SK-N-SH (cell line): ENCODE data around the gene TCP11L2. TPM values are rescaled to one million over a fixed set of nuclear protein-coding genes. Genes with fewer than 3 reads are reported as not detected.

Experiments used
- CTCF ChIA-PET: fragments of 300-600, 350-600 bp; formaldehyde crosslinking; extraction: SDS; loops from one replicate; lab custom pipeline; 2021; lab: Yijun Ruan, JAX
- POLR2A ChIA-PET: fragments of 350-600 bp; sonication (Branson Sonifier 250); formaldehyde crosslinking; extraction: SDS; loops from one replicate; lab custom pipeline; 2020; ENCODE audit warnings: antibody characterized with exemption, inconsistent platforms; lab: Yijun Ruan, JAX
- DNase-seq: peaks from one replicate; pipeline ENCODE4 v3.0.0; 2012
- H2AFZ ChIP-seq: fragments of 200-600 bp; sonication (generic); 2 replicates; pipeline ENCODE4 v1.8.1; 2016; ENCODE audit warnings: antibody characterized with exemption, mild to moderate bottlenecking, low read depth
- H3F3A ChIP-seq: fragments of 200-600 bp; sonication (generic); replicated peaks from 2 replicates; pipeline ENCODE3; 2016; ENCODE audit warnings: antibody characterized with exemption, mild to moderate bottlenecking; ENCODE audit not compliant: insufficient read depth
- H3K27ac ChIP-seq, 2 experiments: fragments of 200-500 bp in 1 of 2; fragments of 200-600 bp in 1 of 2; sonication (Bioruptor generic) in 1 of 2; sonication (generic), shearing (Covaris generic) in 1 of 2; 2 replicates each; pipeline versions ENCODE4 v1.5.1 to v1.6.1; 2014 to 2016; ENCODE audit warnings: low read depth in 2 of 2, inconsistent platforms in 1 of 2, low read length in 1 of 2, mild to moderate bottlenecking in 1 of 2, mixed read lengths in 1 of 2
- H3K27me3 ChIP-seq: fragments of 200-600 bp; sonication (generic), shearing (Covaris generic); 2 replicates; pipeline ENCODE4 v1.6.1; 2016; ENCODE audit warnings: mixed run types; ENCODE audit not compliant: insufficient read depth
- H3K36me3 ChIP-seq, 2 experiments: fragments of 200-500 bp in 1 of 2; fragments of 200-600 bp in 1 of 2; sonication (Bioruptor generic) in 1 of 2; sonication (generic) in 1 of 2; replicated peaks in 1 of 2; 2 replicates each; pipeline versions ENCODE3 to v1.5.1; 2014 to 2016; ENCODE audit warnings: low read length in 1 of 2, mild to moderate bottlenecking in 1 of 2; ENCODE audit not compliant: insufficient read depth in 2 of 2, control insufficient read depth in 1 of 2
- H3K4me1 ChIP-seq, 2 experiments: fragments of 200-500 bp in 1 of 2; fragments of 200-600 bp in 1 of 2; sonication (Bioruptor generic) in 1 of 2; sonication (generic), shearing (Covaris generic) in 1 of 2; 2 replicates each; pipeline versions ENCODE4 v1.5.1 to v1.6.1; 2014 to 2016; ENCODE audit warnings: low read depth in 1 of 2, low read length in 1 of 2, mixed run types in 1 of 2; ENCODE audit not compliant: insufficient read depth in 2 of 2, control insufficient read depth in 1 of 2
- H3K4me2 ChIP-seq: fragments of 200-600 bp; sonication (generic), shearing (Covaris generic); 2 replicates; pipeline ENCODE4 v1.6.1; 2017; ENCODE audit warnings: mixed run types
- H3K4me3 ChIP-seq, 2 experiments: fragments of 200-500 bp in 1 of 2; fragments of 200-600 bp in 1 of 2; sonication (Bioruptor generic) in 1 of 2; sonication (generic), shearing (Covaris generic) in 1 of 2; 2 replicates each; pipeline versions ENCODE4 v1.5.1 to v1.8.1; 2014 to 2016; ENCODE audit warnings: low read depth in 2 of 2, inconsistent platforms in 1 of 2, low read length in 1 of 2, mild to moderate bottlenecking in 1 of 2, mixed read lengths in 1 of 2, moderate library complexity in 1 of 2
- H3K79me2 ChIP-seq: fragments of 200-600 bp; sonication (generic); 2 replicates; pipeline ENCODE4 v1.8.1; 2017; ENCODE audit warnings: mild to moderate bottlenecking; ENCODE audit not compliant: insufficient read depth
- H3K9ac ChIP-seq: fragments of 200-600 bp; sonication (generic); 2 replicates; pipeline ENCODE4 v1.6.1; 2017; ENCODE audit warnings: mixed run types
- H3K9me2 ChIP-seq: fragments of 200-600 bp; sonication (generic); 2 replicates; pipeline ENCODE4 v1.6.1; 2017; ENCODE audit warnings: mixed run types
- H3K9me3 ChIP-seq: fragments of 200-600 bp; sonication (generic); 2 replicates; pipeline ENCODE4 v1.6.1; 2017; ENCODE audit warnings: mixed run types, mild to moderate bottlenecking, moderate library complexity
- H4K20me1 ChIP-seq: fragments of 200-600 bp; sonication (generic); 2 replicates; pipeline ENCODE4 v1.6.1; 2017; ENCODE audit warnings: mild to moderate bottlenecking, mixed run types; ENCODE audit not compliant: insufficient read depth
- CHD2 ChIP-seq: fragments of 150-350 bp; IDR thresholded peaks from 2 replicates; pipeline ENCODE4 v1.6.1; 2018; ENCODE audit warnings: low read length; ENCODE audit not compliant: partially characterized antibody
- ELF1 ChIP-seq: IDR thresholded peaks from 2 replicates; pipeline ENCODE4 v1.4.0; 2012
- EP300 ChIP-seq, 2 experiments: IDR thresholded peaks; 2 replicates each; pipeline versions ENCODE4 v1.4.0 to v1.6.1; 2012; ENCODE audit warnings: borderline replicate concordance in 1 of 2, low read depth in 1 of 2, low read length in 1 of 2
- EZH2phosphoT487 ChIP-seq: fragments of 200-600 bp; sonication (generic); IDR thresholded peaks from 2 replicates; pipeline ENCODE4 v1.6.1; 2017; ENCODE audit warnings: low read depth, mixed run types, mild to moderate bottlenecking, antibody characterized with exemption, moderate library complexity, borderline replicate concordance
- FOSL2 ChIP-seq: IDR thresholded peaks from 2 replicates; pipeline ENCODE4 v1.4.0; 2012; ENCODE audit warnings: low read depth, mild to moderate bottlenecking, moderate library complexity, borderline replicate concordance
- JUND ChIP-seq: IDR thresholded peaks from 2 replicates; pipeline ENCODE4 v1.4.0; 2012
- RCOR1 ChIP-seq: fragments of 150-350 bp; IDR thresholded peaks from 2 replicates; pipeline ENCODE4 v1.6.1; 2017; ENCODE audit warnings: antibody characterized with exemption, low read length
- RFX5 ChIP-seq: IDR thresholded peaks from 2 replicates; pipeline ENCODE4 v1.6.1; 2012; ENCODE audit warnings: mild to moderate bottlenecking, improper control_type of control experiment, low read length
- RXRA ChIP-seq: IDR thresholded peaks from 2 replicates; pipeline ENCODE4 v1.4.0; 2012; ENCODE audit warnings: low read depth, mild to moderate bottlenecking, borderline replicate concordance
- SMC3 ChIP-seq: IDR thresholded peaks from 2 replicates; pipeline ENCODE4 v1.6.1; 2012; ENCODE audit warnings: low read depth, low read length, improper control_type of control experiment
- TAF1 ChIP-seq: IDR thresholded peaks from 2 replicates; pipeline ENCODE4 v1.6.1; 2012; ENCODE audit warnings: low read depth, mild to moderate bottlenecking, low read length, moderate library complexity, borderline replicate concordance
- TCF12 ChIP-seq: IDR thresholded peaks from 2 replicates; pipeline ENCODE4 v1.4.0; 2012
- YY1 ChIP-seq: IDR thresholded peaks from 2 replicates; pipeline ENCODE4 v1.4.0; 2012; ENCODE audit warnings: low read depth, mild to moderate bottlenecking
- WGBS: methylation state at CpG from one replicate; pipeline ENCODE4 v1.1.6; 2017; ENCODE audit warnings: low lambda C conversion rate; 5-methylcytosine and 5-hydroxymethylcytosine counted together
- polyA plus RNA-seq, 3 experiments: library from polyadenylated mRNA; depleted of rRNA; stranded (reverse); fragments of >200 nt; gene quantifications; 2 replicates each; pipeline ENCODE4 v1.2.3, GENCODE V29; 2012
- TF ChIP-seq, protein P1 (sequence below): IDR thresholded peaks from 2 replicates; pipeline ENCODE4 v1.4.0; 2012; ENCODE audit warnings: low read depth
- TF ChIP-seq, protein P2 (sequence below): fragments of 150-350 bp; IDR thresholded peaks from 2 replicates; pipeline ENCODE4 v1.6.1; 2017; ENCODE audit warnings: antibody characterized with exemption, low read length, low read depth, borderline replicate concordance
- TF ChIP-seq, protein P3 (sequence below): IDR thresholded peaks from 2 replicates; pipeline ENCODE4 v1.4.0; 2012; ENCODE audit warnings: low read depth, borderline replicate concordance
- TF ChIP-seq, protein P4 (sequence below): IDR thresholded peaks from 2 replicates; pipeline ENCODE4; 2012
- TF ChIP-seq, protein P5 (sequence below): fragments of 200-600 bp; sonication (generic); IDR thresholded peaks from 2 replicates; pipeline ENCODE4 v1.6.1; 2017; ENCODE audit warnings: antibody characterized with exemption, mild to moderate bottlenecking, moderate library complexity
- TF ChIP-seq, protein P6 (sequence below): IDR thresholded peaks from 2 replicates; pipeline ENCODE4 v1.6.1; 2012; ENCODE audit warnings: mild to moderate bottlenecking, low read depth, low read length, moderate library complexity

TCP11L2 gene
- polyA plus RNA-seq, 1 of the 3 experiments (the other 2 are of a cell fraction): 4.0 TPM

DNA sequence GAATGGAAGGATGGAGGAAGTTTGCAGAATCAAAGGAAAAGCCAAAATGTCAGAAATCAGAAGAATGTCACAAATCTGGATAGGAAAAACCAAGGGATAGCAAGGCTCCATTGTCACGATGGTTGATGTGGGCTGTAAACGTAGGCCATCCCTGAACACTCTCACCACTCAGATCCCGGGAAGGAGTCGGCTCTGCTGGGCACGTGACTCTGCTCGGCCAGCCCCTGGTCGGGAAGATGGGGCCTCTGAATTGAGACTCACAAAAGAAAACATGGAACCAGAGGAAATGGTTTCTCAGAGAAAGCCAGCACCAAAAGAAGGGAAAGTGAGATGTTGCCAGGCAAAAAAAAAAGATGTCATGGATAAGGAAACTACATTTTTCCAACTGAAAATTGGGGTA lies 26.2 kb downstream of the TCP11L2 start:
- no peak for DNase-seq
- 84% methylated on average over 7 of the region's 7 CpGs for WGBS
- no peaks in the 10 kb centered on the region for H3K79me2 ChIP-seq
- H3F3A ChIP-seq: no peaks in the 10 kb centered on the region
- H3K36me3 ChIP-seq: peaks cover 13 to 22% of the 10 kb centered on the region in 2 experiments
- CTCF ChIA-PET: interaction anchor here (1.2 kb wide), 1 partner anchor 9 kb away, joined by 3 read pairs; no protein-coding TSS in a partner anchor
- H2AFZ ChIP-seq: no peak overlapping the region
- H4K20me1 ChIP-seq: no peaks in the 10 kb centered on the region
- H3K9me3 ChIP-seq: no peaks in the 10 kb centered on the region
- no peak for TF ChIP-seq CHD2
- TF ChIP-seq RCOR1: no peak
- TF ChIP-seq, protein P1, sequence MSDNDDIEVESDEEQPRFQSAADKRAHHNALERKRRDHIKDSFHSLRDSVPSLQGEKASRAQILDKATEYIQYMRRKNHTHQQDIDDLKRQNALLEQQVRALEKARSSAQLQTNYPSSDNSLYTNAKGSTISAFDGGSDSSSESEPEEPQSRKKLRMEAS: no peak
- TF ChIP-seq TAF1: no peak
- TF ChIP-seq SMC3: no peak
- TF ChIP-seq, protein P2, sequence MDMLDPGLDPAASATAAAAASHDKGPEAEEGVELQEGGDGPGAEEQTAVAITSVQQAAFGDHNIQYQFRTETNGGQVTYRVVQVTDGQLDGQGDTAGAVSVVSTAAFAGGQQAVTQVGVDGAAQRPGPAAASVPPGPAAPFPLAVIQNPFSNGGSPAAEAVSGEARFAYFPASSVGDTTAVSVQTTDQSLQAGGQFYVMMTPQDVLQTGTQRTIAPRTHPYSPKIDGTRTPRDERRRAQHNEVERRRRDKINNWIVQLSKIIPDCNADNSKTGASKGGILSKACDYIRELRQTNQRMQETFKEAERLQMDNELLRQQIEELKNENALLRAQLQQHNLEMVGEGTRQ: no peak
- TF ChIP-seq, protein P3, sequence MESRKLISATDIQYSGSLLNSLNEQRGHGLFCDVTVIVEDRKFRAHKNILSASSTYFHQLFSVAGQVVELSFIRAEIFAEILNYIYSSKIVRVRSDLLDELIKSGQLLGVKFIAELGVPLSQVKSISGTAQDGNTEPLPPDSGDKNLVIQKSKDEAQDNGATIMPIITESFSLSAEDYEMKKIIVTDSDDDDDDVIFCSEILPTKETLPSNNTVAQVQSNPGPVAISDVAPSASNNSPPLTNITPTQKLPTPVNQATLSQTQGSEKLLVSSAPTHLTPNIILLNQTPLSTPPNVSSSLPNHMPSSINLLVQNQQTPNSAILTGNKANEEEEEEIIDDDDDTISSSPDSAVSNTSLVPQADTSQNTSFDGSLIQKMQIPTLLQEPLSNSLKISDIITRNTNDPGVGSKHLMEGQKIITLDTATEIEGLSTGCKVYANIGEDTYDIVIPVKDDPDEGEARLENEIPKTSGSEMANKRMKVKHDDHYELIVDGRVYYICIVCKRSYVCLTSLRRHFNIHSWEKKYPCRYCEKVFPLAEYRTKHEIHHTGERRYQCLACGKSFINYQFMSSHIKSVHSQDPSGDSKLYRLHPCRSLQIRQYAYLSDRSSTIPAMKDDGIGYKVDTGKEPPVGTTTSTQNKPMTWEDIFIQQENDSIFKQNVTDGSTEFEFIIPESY: no peak
- no peak for TF ChIP-seq EZH2phosphoT487
- TF ChIP-seq TCF12: no peak
- TF ChIP-seq FOSL2: no peak
- TF ChIP-seq RFX5: no peak
- TF ChIP-seq JUND: no peak
- TF ChIP-seq, protein P4, sequence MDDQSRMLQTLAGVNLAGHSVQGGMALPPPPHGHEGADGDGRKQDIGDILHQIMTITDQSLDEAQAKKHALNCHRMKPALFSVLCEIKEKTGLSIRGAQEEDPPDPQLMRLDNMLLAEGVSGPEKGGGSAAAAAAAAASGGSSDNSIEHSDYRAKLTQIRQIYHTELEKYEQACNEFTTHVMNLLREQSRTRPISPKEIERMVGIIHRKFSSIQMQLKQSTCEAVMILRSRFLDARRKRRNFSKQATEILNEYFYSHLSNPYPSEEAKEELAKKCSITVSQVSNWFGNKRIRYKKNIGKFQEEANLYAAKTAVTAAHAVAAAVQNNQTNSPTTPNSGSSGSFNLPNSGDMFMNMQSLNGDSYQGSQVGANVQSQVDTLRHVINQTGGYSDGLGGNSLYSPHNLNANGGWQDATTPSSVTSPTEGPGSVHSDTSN: no peak
- no peak for TF ChIP-seq ELF1
- TF ChIP-seq, protein P5, sequence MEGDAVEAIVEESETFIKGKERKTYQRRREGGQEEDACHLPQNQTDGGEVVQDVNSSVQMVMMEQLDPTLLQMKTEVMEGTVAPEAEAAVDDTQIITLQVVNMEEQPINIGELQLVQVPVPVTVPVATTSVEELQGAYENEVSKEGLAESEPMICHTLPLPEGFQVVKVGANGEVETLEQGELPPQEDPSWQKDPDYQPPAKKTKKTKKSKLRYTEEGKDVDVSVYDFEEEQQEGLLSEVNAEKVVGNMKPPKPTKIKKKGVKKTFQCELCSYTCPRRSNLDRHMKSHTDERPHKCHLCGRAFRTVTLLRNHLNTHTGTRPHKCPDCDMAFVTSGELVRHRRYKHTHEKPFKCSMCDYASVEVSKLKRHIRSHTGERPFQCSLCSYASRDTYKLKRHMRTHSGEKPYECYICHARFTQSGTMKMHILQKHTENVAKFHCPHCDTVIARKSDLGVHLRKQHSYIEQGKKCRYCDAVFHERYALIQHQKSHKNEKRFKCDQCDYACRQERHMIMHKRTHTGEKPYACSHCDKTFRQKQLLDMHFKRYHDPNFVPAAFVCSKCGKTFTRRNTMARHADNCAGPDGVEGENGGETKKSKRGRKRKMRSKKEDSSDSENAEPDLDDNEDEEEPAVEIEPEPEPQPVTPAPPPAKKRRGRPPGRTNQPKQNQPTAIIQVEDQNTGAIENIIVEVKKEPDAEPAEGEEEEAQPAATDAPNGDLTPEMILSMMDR: no peak
- no peak for TF ChIP-seq EP300 (IDR thresholded peaks at IDR 0.05; ENCODE audit: borderline replicate concordance in 1 of 2, low read depth in 1 of 2, low read length in 1 of 2)
- TF ChIP-seq, protein P6, sequence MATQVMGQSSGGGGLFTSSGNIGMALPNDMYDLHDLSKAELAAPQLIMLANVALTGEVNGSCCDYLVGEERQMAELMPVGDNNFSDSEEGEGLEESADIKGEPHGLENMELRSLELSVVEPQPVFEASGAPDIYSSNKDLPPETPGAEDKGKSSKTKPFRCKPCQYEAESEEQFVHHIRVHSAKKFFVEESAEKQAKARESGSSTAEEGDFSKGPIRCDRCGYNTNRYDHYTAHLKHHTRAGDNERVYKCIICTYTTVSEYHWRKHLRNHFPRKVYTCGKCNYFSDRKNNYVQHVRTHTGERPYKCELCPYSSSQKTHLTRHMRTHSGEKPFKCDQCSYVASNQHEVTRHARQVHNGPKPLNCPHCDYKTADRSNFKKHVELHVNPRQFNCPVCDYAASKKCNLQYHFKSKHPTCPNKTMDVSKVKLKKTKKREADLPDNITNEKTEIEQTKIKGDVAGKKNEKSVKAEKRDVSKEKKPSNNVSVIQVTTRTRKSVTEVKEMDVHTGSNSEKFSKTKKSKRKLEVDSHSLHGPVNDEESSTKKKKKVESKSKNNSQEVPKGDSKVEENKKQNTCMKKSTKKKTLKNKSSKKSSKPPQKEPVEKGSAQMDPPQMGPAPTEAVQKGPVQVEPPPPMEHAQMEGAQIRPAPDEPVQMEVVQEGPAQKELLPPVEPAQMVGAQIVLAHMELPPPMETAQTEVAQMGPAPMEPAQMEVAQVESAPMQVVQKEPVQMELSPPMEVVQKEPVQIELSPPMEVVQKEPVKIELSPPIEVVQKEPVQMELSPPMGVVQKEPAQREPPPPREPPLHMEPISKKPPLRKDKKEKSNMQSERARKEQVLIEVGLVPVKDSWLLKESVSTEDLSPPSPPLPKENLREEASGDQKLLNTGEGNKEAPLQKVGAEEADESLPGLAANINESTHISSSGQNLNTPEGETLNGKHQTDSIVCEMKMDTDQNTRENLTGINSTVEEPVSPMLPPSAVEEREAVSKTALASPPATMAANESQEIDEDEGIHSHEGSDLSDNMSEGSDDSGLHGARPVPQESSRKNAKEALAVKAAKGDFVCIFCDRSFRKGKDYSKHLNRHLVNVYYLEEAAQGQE: no peak
- no peak for TF ChIP-seq YY1
- no peak for TF ChIP-seq RXRA
- TF ChIP-seq, all 33 proteins: peak for 0
- H3K9ac ChIP-seq: no peak overlapping the region
- H3K27ac ChIP-seq: no peak overlapping the region
- POLR2A ChIA-PET: no interaction called here
- no peak overlapping the region for H3K4me3 ChIP-seq
- no peak overlapping the region for H3K4me2 ChIP-seq
- H3K9me2 ChIP-seq: no peaks in the 10 kb centered on the region
- H3K4me1 ChIP-seq: no peaks in the 10 kb centered on the region
- no peaks in the 10 kb centered on the region for H3K27me3 ChIP-seq
